Stimulated activated CD4-positive, alpha-beta T cell treated with anti-CD3 and anti-CD28 coated beads, Interleukin-12 subunit alpha, Interleukin-12 subunit beta, amount 100 ng/mL, for 48 hours (primary cell): ENCODE results near the gene FYN.
"Not testable (repeated sequence)": the region's sequence is repeated elsewhere in the genome, so short reads cannot be mapped to it uniquely, and the experiment has no call there.

Experiments used
- DNase-seq, 3 donors: peaks; one replicate each; pipeline ENCODE4 v3.0.0-alpha.2; 2020; ENCODE audit warnings: low read depth in 2 of 3, low spot score in 1 of 3

Gene FYN

DNA sequence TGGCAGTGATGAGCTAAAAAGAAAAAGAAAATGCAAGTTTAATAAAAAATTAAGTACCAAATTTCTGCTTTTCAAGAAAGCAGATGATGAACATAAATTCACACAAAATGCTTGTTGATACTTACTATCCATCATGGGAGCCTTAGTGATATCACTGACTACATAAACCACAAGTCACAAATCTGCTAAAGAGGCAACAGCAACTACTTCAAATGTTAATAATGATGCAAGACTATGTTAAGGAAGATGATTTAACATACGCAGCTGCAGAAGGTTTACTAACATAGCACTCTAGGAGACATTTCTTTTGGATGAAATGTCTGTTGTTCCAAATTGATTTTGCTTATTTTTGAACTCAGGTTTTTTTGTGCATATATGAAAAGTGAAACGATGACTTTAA, 18.6 kb downstream of the FYN start:
- DNase-seq, result no peak

DNA sequence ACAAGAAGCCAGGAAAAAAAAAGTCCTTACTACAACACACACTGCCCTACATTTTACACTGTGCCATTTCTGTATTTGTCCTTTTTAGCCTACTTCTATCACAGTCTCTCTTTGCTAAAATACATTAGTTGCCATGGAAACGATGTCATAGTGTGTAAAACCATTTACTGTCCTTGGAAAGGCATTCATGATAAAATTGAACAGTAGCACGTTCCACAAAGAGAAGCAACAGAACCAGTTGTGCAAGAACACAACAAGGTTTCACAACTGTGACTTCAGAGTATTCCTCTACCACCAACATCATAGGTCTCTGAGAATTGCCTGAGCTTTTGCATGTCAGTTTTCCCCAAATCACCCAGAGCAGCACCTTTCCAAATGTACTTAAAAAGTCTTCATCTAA, 20.5 kb downstream of the FYN start:
- no peak for DNase-seq

- no peak for DNase-seq
Measured at GRCh38 chr6:111850295-111850937, 22.8 kb downstream of the FYN start.

DNA sequence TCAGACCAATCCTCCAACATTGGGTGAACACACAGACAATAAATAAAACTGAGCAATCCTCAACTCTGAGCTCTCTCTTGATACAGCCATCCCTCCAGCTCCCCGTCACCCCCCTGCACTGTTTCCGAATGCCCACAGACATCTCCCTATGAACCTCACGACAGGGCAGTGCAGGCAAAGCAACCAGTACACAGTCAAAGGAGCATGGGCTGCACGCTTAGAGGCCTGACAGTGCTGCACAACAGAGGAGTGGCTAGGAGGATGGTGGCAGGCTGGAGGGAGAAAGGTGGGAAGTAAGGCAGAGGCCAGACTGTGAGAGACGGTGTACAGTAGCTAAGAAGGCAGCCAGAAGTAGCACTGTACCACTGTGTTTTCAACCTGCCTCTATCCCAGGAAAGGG, 24.0 kb downstream of the FYN start:
- DNase-seq, result no peak

DNA sequence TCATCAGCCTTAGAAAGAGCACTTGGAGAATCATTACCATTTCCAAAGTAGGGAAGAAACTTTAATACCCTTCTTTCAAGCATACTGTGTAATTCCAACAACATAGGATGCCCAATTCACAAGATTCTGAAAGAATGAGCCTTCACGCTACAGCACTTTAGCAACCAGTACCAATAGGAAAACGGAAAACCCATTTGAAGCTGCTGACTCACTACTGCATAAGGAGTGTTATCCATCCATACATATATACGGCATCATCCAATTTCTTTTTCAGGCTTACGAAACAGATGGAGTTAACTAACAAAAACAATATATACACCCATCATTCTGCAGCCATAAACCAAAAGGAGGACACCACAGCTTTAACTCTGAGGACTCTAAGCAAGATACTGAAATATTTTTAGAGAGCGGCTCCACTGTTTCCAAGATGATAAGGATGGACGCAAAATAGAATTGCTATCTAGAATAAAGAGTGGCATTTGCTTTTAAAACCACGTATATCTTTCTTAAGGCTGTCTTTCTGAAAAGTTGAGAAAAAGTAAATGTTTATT, 24.9 kb downstream of the FYN start:
- DNase-seq, result no peak

DNA sequence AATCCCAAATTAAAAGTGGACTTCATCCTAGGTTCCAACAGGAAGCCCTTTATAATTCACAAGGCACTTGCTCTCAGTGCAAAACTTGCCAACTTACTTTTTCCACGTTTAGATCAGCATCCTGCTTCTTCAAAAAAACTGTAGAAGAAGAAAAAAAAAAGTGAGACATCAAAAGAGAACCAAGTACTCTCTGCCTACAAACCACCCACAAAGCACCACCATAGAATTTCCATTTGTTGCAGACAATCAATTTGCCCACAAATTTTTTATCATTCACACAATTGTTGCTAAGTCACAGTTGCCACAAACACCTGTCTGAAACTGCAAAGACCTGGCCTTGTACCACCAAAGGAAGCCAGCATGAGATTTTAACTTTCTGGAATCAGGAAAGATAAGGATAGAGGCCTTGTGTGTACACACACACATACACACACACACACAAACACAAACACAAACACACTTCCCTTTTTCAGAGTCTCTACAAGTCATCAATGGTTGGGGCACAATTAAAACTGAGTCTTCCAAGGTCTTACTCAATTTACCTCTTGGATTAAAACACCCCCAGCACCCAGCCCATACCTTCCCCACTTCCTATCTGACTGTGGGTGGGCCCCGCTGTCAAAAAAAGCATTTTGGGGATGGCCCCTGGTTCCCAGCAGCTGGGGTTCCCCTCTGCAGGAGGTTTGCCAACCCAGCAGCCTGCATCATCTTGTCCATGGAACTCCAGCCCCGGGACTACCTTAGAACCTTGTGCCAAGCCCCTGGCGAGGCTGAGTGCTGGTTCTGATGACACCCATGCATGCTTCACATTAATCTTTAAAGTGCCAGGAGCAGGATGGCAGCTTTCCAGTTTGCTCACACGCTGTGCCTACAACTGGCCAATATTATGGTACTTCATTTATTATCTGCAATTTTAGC, 26.5 kb downstream of the FYN start:
- no peak for DNase-seq

GRCh38 chr6:111846066-111846465, 27.2 kb downstream of the FYN start:
- no peak for DNase-seq

DNA sequence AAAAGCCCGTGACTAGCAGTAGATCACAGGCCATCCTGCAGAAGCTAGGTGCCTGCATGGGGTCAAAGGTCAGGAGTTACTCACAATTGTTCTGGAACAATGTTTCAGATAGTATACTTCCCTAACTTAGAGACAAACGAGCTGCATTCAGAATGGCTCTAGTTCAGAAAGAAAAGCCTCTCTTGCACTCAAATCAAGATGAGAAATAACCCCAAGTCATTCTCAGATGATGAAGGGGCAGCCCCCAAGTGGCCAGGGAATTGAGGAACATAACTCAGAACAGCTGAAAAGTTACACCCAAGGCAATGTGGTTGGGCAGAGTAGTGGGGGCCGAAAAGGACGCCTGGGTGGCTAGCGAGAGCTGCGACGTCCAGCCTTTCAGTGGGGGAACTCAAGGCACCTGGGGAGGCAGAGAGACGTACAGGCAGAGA, 27.8 kb downstream of the FYN start:
- DNase-seq, result no peak

DNA sequence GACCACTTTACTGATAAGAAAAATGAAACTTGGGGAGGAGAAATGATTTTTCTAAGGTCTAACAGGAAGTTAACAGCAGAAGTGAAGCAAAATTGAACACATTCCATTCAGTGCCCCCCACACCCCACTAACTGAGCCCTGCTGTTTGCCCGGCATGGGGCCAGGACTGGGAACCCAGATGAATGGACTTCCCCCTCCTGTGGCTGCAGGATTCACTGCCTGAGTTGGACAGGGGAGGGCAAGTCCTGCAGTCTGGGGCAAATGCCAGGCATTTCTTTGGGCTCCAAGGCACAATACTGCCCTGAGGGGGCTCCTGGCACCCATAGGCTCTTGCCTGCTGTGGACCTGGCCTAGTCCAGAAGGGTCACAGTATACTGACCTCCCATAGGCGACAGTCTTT, 28.3 kb downstream of the FYN start:
- no peak for DNase-seq

DNA sequence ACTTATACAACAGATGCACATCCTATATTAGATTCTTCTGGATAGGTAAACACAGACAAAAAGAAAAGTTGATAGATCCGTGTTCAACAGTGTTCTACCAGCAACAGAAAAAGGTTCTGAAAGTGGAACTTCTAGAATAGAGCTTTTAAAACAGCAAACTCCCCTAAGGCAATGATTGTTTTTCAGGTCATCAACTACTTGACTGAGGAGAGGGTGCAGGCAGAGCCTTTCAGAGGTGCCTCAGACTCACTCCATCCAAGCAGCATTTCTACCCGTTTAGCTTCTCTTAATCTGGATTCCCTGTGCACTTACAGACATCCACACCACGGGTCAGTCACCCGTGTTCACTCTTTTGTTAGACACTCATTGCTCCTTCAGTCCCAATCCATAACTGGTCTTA, 28.9 kb downstream of the FYN start:
- no peak for DNase-seq

DNA sequence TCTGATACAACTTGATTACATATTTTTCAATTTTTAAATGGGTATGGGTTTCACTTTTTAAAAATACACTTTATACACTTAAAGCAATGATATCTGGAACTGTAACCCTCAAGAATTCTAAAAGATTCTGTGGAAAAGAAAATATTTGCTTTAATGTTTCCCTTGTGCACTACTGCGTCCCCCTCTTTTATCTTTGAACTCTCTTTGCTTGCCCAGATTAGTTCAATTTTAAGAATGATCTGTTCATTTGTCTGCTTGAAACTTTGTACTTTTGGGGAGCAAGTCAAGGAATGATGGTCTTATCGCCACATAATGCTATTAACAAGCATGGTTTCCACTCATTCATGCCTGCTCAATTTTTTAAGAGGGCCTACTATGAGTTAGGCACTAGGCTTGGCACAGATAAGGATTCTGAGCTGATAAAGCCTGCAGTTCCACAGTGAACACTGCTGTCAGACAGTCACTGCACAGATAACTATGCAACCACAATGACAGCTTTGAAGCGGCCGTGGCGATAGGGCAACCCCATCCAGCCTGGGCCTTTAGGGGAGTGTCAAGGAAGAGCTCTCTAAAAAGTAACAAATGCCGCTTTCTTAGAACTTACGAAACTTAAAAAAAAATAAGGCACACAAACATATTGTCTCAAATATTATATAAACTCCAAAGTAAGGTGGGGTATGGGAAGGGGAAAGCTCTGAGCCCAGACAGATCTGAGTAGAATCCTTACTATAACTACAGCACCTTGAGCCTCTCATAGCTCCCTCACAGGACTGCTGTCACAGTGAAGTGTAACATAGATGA, 29.7 kb downstream of the FYN start:
- no peak for DNase-seq

DNA sequence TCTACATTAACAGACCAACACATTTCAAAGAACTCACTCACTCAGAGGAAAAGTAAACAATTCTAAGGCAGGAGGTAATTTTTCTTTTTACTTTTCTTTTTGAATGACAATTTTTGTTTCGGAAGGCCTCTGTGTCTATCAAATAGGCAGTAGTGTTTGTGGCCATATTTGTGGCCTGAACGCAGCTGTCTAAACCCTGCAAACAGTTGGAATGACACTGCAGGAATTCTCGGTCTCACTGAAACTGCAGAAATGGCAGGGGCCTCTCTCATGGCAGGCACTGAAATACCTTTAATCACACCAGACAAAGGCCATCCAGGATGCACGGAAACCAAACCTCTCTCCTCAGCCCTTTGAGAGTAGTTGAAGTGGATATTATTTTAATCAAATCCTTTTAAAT, 30.4 kb downstream of the FYN start:
- no peak for DNase-seq

DNA sequence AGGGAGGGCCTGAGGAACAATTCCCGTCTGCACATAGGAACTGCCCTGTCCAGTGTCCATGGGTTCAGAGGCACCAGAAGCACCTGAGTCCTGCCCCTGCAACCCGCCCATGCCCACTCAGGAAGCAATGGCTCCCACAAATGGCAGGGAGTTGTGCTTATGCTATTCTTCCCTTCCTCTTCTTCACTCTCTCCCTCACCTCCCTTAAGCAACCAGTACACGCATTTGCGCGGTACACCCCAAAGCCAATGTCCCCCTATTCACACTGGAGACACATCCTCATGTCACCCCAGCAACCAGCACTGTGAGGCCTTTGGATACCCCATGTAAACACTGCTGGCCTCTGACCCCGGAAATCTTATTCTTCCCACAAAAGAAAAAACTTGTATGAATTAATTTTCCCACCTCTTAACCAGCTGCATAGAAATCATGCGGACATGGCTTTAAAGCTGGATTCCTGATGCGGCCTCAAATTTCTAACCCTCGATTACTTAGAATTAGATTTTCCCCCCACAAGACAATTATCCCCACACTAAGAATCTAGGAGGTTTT, 30.9 kb downstream of the FYN start:
- no peak for DNase-seq

DNA sequence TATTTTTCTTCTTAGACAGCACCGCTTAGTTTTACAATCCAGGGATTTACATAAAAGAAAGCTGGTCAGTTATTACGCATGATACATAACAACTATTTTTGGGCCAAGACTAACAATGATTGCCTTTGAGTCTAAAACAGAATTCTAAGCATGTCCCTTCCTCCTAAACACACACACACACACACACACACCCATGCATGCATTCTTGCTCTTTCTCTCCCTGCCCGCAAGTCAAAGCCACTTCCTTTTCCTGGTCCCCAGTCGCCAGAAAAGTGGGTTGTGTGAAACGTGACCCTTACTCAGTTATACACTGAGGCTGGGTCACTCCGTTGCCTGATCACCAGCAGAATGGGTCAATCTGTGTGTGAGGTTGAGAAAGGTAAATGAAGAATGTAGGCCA, 31.4 kb downstream of the FYN start:
- DNase-seq, result no peak

DNA sequence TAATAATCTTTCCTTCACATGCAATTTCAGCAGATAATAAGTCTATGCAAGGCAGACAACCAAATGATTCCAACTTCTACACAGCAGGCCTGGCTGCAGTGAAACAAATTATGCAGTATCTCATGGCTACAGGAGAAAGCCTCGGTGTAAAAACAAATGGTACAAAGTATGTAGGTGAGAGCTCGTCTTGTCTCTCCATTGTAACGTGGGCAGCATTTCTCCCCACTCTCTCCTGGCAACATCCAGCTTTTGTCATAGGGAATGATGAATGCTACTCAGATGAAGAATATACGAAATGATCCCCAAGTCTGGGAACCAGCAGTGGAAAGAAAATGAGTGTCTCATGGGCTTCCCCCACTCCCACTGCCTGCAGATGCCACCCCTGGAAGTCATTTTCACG, 32.4 kb downstream of the FYN start:
- no peak for DNase-seq

GRCh38 chr6:111838749-111839484, 34.3 kb downstream of the FYN start:
- DNase-seq, result peak in 1 of 3 donors; percentile 47

GRCh38 chr6:111837641-111838500, 35.4 kb downstream of the FYN start:
- DNase-seq, result peak in 2 of 3 donors; percentile 44 to 57

DNA sequence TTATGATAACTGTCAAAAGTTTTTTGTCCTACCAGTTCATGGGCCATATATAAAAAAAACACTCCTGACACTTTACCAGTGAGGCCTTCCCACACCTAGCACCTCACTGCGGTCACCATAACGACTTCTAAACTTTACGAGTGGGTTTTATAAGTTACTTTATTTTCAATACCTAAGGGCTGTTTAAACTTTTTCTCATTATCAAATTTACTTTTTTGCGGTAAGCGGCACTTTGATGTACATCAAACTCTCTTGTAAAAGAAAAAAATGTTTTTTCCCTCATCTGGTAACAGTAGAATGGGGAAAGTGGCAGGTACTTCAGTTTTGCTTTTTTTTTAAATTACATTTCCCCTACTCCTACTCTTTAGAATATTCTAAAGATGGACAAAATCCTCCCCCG, 36.2 kb downstream of the FYN start:
- DNase-seq, result no peak

DNA sequence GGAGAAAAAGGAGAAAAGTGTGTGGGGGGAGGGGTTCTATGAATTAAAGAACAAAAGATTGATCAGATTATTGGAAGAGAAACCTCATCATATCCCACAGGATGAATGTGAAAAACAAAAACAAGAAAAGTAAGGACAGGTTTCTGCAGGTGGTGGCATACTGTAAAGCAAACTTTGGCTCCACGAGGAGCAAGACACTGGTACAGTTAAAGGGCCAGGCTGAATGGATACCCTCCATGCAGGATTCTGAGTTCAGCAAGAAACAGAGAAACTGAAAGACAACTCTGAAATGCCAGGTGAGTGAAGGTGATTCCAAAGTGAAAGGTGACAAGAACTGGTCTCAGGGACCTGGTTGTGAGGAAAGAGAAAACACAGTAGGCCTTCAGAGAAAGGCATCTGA, 37.4 kb downstream of the FYN start:
- no peak for DNase-seq

DNA sequence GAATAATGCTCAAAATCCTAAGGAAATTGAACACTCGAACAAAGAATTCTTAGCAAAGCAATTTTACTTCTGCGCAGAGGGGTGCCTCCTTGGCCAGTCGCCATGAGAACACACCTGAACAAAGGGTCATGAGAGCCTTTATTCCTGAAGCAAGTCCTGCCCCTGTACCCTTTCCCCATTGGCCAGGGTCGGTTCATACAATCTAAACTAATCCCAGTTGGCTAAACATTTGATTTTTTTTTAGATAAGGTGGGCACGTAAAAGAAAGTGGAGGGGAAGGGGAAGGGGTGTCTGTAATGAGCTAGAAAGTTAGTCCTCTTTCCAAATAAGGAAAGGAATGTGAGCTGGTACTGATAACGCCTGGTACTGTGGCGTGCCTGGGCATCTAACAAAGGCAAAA, 37.9 kb downstream of the FYN start:
- DNase-seq, result not testable (repeated sequence)
